ENCODE data around the gene RIPOR2. TPM values are rescaled to one million over a fixed set of nuclear protein-coding genes. Genes with fewer than 3 reads are reported as not detected.

Gene RIPOR2
- total and polyA plus RNA-seq, 2 of the 13 experiments (the other 11 are each of a cell fraction or from before 2014, with no cell fraction given), result 0.02 to 0.05 TPM

DNA sequence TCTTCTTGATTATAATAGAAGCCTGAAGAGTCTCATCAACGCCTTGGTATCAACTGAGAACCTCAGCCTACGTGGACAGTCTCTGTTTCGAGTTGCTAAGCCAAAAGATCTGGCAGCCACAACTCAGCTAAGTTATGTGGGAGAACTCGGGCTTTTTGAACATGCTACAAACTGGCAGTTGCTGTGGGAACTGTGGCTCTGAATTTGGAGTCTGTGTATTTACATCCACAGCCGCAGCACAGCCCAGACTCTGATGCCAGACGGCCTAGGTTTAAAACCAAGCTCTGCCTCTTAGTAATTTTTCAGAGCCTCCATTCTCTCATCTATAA, 35.8 kb downstream of the RIPOR2 start:
- BruUV-seq (replicated peaks), result no TSS peak
- Histone ChIP-seq H3K27ac (ENCODE audit: extremely low read length, insufficient read depth, low read length) (no peak overlapping the region), H2AFZ (ENCODE audit: low read length) (no peak overlapping the region), H3K4me3 (replicated peaks in 1 of 3; ENCODE audit: insufficient read depth in 1 of 3, low read depth in 2 of 3, low read length in 3 of 3) (no peak overlapping the region), H3K36me3 (replicated peaks in 1 of 2; ENCODE audit: control insufficient read depth in 1 of 2, insufficient read depth in 2 of 2, low read length in 2 of 2) (no peaks in the 10 kb centered on the region), H3K9ac (ENCODE audit: insufficient read depth, low read depth, low read length) (no peak overlapping the region), H3K27me3 (ENCODE audit: control insufficient read depth in 1 of 2, insufficient read depth in 2 of 2, low read length in 2 of 2) (peaks cover 0 to 14% of the 10 kb centered on the region in 2 experiments; a peak in 3 of 5 replicates), H4K20me1 (ENCODE audit: insufficient read depth, low read length) (no peaks in the 10 kb centered on the region), H3K9me3 (ENCODE audit: low read length) (no peaks in the 10 kb centered on the region), H3K79me2 (ENCODE audit: insufficient read depth, low read length) (no peaks in the 10 kb centered on the region), H3K4me1 (ENCODE audit: insufficient read depth, low read length) (no peaks in the 10 kb centered on the region), H3K4me2 (ENCODE audit: low read depth, low read length) (no peak overlapping the region)
- DNase-seq (ENCODE audit: low spot score) (no peak), ATAC-seq (no peak), FAIRE-seq (no peak)
- intact Hi-C loops (cut with micrococcal nuclease; ENCODE audit: unreplicated experiment), result no loop called here
- in situ Hi-C loops (cut with HindIII; ENCODE audit: extremely low pct_ligation_motif_present, low pct_unique_long_range_greater_than_20kb), result no loop called here
- TF ChIP-seq HNRNPL (IDR thresholded peaks at IDR 0.05; ENCODE audit: low read depth, low read length) (no peak), NFYC (CRISPR knock-in tag; IDR thresholded peaks at IDR 0.05) (no peak), ZNF264 (CRISPR knock-in tag; IDR thresholded peaks at IDR 0.05) (no peak), DZIP1 (CRISPR knock-in tag; IDR thresholded peaks at IDR 0.05) (no peak)
- ChIA-PET CTCF (ENCODE audit: low intra/inter-chr PET ratio, low total read pairs) (no interaction called here), POLR2A (no interaction called here)
- 1% methylated on average over 5 of the region's 6 CpGs for WGBS (ENCODE audit: low lambda C conversion rate)

DNA sequence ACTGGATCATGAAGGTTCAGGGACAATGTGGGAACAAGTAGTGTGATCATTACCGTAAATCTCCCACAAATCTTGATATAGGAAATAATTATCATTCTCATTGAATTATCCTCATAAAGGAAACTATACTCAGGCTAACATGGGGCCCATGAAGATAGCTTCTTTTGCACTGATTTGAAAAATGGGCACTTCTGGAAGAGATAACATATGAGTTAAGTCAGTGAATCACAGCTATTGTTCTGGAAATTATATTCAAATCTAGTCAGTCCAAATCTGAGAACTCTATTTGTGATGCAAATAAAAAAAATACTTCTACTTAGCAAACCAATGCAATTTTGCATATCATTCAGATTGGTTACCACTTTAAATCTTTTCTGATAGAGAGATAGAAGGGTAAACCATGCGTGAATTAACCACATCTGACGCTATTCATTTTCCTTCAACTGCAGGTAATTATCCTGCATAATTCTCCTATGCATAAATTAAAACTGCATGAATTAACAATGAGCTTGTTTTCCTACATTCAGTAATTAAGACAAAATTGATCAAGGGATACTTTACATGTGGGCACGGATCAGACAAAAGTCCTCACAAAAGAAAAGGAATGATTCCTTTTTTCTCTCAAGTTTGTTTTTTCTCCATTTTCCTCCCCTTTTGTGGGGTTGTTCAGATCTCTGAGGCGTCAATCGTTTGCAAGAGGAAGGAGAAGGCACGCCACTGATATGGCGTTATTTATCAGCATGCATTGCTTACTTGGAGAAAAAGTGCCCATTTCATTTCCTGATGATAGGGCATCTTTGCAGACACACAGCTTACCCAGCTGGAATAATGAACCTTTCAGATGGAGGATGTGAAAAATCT, 36.4 kb downstream of the RIPOR2 start:
- peaks cover 0 to 12% of the 10 kb centered on the region in 2 experiments; a peak in 3 of 5 replicates for H3K27me3 ChIP-seq (ENCODE audit: control insufficient read depth in 1 of 2, insufficient read depth in 2 of 2, low read length in 2 of 2)
- CTCF ChIA-PET (ENCODE audit: low intra/inter-chr PET ratio, low total read pairs), result no interaction called here
- no peaks in the 10 kb centered on the region for H4K20me1 ChIP-seq (ENCODE audit: insufficient read depth, low read length)
- no peaks in the 10 kb centered on the region for H3K4me1 ChIP-seq (ENCODE audit: insufficient read depth, low read length)
- no peaks in the 10 kb centered on the region for H3K9me3 ChIP-seq (ENCODE audit: low read length)
- H3K79me2 ChIP-seq (ENCODE audit: insufficient read depth, low read length), result no peaks in the 10 kb centered on the region
- DNase-seq (ENCODE audit: low spot score) (no peak), ATAC-seq (no peak), FAIRE-seq (no peak)
- POLR2A ChIA-PET, result no interaction called here
- H3K36me3 ChIP-seq (replicated peaks in 1 of 2; ENCODE audit: control insufficient read depth in 1 of 2, insufficient read depth in 2 of 2, low read length in 2 of 2), result no peaks in the 10 kb centered on the region
- no peak overlapping the region for H3K27ac ChIP-seq (ENCODE audit: extremely low read length, insufficient read depth, low read length)
- no TSS peak for BruUV-seq (replicated peaks)
- H3K9ac ChIP-seq (ENCODE audit: insufficient read depth, low read depth, low read length), result no peak overlapping the region
- in situ Hi-C loops (cut with HindIII; ENCODE audit: extremely low pct_ligation_motif_present, low pct_unique_long_range_greater_than_20kb) (no loop called here), intact Hi-C loops (cut with micrococcal nuclease; ENCODE audit: unreplicated experiment) (no loop called here)
- no peak overlapping the region for H3K4me3 ChIP-seq (replicated peaks in 1 of 3; ENCODE audit: insufficient read depth in 1 of 3, low read depth in 2 of 3, low read length in 3 of 3)
- H2AFZ ChIP-seq (ENCODE audit: low read length), result no peak overlapping the region
- 18% methylated on average over 8 of the region's 8 CpGs for WGBS (ENCODE audit: low lambda C conversion rate)
- no peak overlapping the region for H3K4me2 ChIP-seq (ENCODE audit: low read depth, low read length)
- no peak for TF ChIP-seq TBL1XR1 (IDR thresholded peaks at IDR 0.05; ENCODE audit: borderline replicate concordance, low read length, partially characterized antibody)
- TF ChIP-seq ZNF264 (CRISPR knock-in tag; IDR thresholded peaks at IDR 0.05), result no peak
- no peak for TF ChIP-seq PAXIP1 (CRISPR knock-in tag; conservative IDR thresholded peaks at IDR 0.05)
- TF ChIP-seq ZNF281 (CRISPR knock-in tag; IDR thresholded peaks at IDR 0.05; ENCODE audit: borderline replicate concordance), result no peak
